A673 (cell line): ENCODE measurements around the gene HSDL1. TPM values are rescaled to one million over a fixed set of nuclear protein-coding genes. Genes with fewer than 3 reads are reported as not detected.

Experiments
- BruUV-seq: library from RNA; stranded (reverse); fragments of 400-500 nt; replicated peaks from 2 replicates; lab custom pipeline; 2021; lab: Mats Ljungman, UMichigan
- CTCF ChIA-PET: fragments of 300-600 bp; sonication (Branson Sonifier 250); formaldehyde crosslinking; loops from one replicate; lab custom pipeline; 2022; ENCODE audit warnings: antibody characterized with exemption; lab: Charles Lee
- POLR2A ChIA-PET: fragments of 300-600 bp; sonication (Branson Sonifier 250); formaldehyde crosslinking; loops from one replicate; lab custom pipeline; 2022; ENCODE audit warnings: antibody characterized with exemption; ENCODE audit not compliant: low non-redundant PET; lab: Charles Lee
- DNase-seq: peaks from one replicate; pipeline ENCODE4 v3.0.0-alpha.2; 2015; ENCODE audit warnings: low spot score
- H3K27ac ChIP-seq: fragments of 200-600 bp; sonication (generic); 2 replicates; pipeline ENCODE4 v1.5.1; 2016; ENCODE audit warnings: mixed run types, low read depth, mild to moderate bottlenecking, mixed read lengths, antibody characterized with exemption, low read length; ENCODE audit not compliant: poor library complexity, severe bottlenecking
- H3K27me3 ChIP-seq: fragments of 200-600 bp; sonication (generic); replicated peaks from 2 replicates; pipeline ENCODE4 v1.6.1; 2017; ENCODE audit warnings: mixed run types, low read depth, mild to moderate bottlenecking, mixed read lengths, antibody characterized with exemption, low read length; ENCODE audit not compliant: insufficient read depth, poor library complexity
- H3K36me3 ChIP-seq: fragments of 200-600 bp; sonication (generic); 2 replicates; pipeline ENCODE4 v1.6.1; 2016; ENCODE audit warnings: mixed run types, mild to moderate bottlenecking, mixed read lengths, antibody characterized with exemption, low read length; ENCODE audit not compliant: insufficient read depth, poor library complexity, severe bottlenecking
- H3K4me1 ChIP-seq: fragments of 200-600 bp; sonication (generic); 2 replicates; pipeline ENCODE4 v1.6.1; 2017; ENCODE audit warnings: mixed run types, mild to moderate bottlenecking, mixed read lengths, antibody characterized with exemption, low read length; ENCODE audit not compliant: insufficient read depth, poor library complexity, severe bottlenecking
- H3K4me3 ChIP-seq: fragments of 200-600 bp; sonication (generic); 2 replicates; pipeline ENCODE4 v1.5.1; 2016; ENCODE audit warnings: low read depth, mixed run types, mild to moderate bottlenecking, mixed read lengths, low read length; ENCODE audit not compliant: poor library complexity, severe bottlenecking
- H3K9me3 ChIP-seq: fragments of 200-600 bp; sonication (generic); 2 replicates; pipeline ENCODE4 v1.6.1; 2016; ENCODE audit warnings: mixed run types, low read depth, mild to moderate bottlenecking, mixed read lengths, antibody characterized with exemption, low read length; ENCODE audit not compliant: poor library complexity, severe bottlenecking
- CTCF ChIP-seq: fragments of 300-800, 200-600 bp; sonication (generic); conservative IDR thresholded peaks from 2 replicates; pipeline ENCODE4 v1.5.1; 2017; ENCODE audit warnings: low read depth, mild to moderate bottlenecking, antibody characterized with exemption, low read length, moderate library complexity, mixed read lengths
- EZH2 ChIP-seq: fragments of 200-600 bp; sonication (generic); IDR thresholded peaks from 2 replicates; pipeline ENCODE4 v1.6.1; 2017; ENCODE audit warnings: borderline replicate concordance, low read depth, mild to moderate bottlenecking, mixed read lengths, antibody characterized with exemption, low read length; ENCODE audit not compliant: poor library complexity, severe bottlenecking
- intact Hi-C: fragments of 100-400 bp; cut with micrococcal nuclease; formaldehyde crosslinking; loops from one replicate; pipeline ENCODE4 v1.10.0; 2022; ENCODE audit not compliant: unreplicated experiment
- total RNA-seq: library from RNA; stranded (reverse); gene quantifications from 2 replicates; pipeline ENCODE4 v1.2.3, GENCODE V29; 2021

Gene HSDL1
- total RNA-seq, 1 experiment from 2014 or later, result 45.6 TPM

DNA sequence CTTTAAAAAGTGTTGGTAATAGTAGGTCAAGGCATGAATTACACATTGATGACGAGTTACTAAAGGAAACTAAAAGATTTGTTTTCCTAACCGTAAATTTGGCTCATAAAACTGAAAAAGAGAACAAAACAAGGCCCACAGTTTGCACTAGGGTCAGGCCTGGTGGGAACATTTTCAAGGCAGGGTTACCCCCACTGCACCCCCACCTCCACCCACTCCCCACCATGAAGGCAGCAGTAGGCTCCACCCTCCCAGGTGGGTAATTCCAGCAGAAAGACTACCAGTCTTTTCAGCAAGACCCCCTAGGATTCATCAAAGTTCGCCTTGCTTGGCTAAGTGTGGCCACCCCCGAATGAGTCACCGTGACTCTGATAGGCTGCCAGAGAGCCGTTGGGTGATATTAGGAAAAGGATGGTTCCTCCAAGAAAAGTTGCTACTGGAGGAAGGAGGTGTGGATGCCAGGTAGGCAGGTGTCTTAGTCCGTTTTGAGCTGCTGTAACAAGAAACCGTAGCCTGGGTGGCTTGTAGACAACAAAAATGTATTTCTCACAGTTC lies 8.8 kb upstream of the HSDL1 start:
- CTCF ChIA-PET, result no interaction called here
- H3K4me1 ChIP-seq, result no peaks in the 10 kb centered on the region
- no peaks in the 10 kb centered on the region for H3K9me3 ChIP-seq
- no peaks in the 10 kb centered on the region for H3K36me3 ChIP-seq
- no peak for DNase-seq
- no peak for TF ChIP-seq EZH2
- TF ChIP-seq CTCF, result no peak
- POLR2A ChIA-PET, result no interaction called here
- no TSS peak for BruUV-seq
- H3K4me3 ChIP-seq, result no peak overlapping the region
- H3K27ac ChIP-seq, result no peak overlapping the region
- no peaks in the 10 kb centered on the region for H3K27me3 ChIP-seq
- intact Hi-C loops, result no loop called here

DNA sequence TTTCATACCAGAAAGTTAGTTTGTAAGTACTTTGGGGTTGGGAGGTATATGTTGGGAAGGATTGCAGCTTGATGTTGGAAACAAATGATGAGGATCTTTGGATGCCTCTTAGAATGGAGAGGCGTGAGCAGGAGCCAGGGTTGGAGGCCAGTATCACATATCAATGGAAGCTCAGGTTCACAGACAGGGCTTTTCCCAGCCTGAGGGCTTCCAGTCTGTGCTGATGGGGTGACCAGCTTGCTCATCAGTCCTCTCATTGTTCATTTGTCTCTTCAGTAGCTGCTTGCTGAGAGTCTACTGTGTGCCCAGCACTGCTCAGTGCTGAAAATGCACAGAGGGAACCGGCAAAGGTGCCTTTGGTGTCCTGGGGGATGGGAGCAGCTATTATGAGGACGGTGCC lies 5.9 kb upstream of the HSDL1 start:
- DNase-seq, result no peak
- Histone ChIP-seq H3K27me3 (peaks cover 16% of the 10 kb centered on the region), H3K4me3 (no peak overlapping the region), H3K9me3 (no peaks in the 10 kb centered on the region), H3K4me1 (no peaks in the 10 kb centered on the region), H3K27ac (no peak overlapping the region), H3K36me3 (no peaks in the 10 kb centered on the region)
- POLR2A ChIA-PET, result no interaction called here
- TF ChIP-seq CTCF, result no peak
- no peak for TF ChIP-seq EZH2
- intact Hi-C loops, result no loop called here
- BruUV-seq, result no TSS peak
- CTCF ChIA-PET, result no interaction called here

- TF ChIP-seq CTCF (peak; percentile 34; the same call in 1 of the 2 replicates), EZH2 (no peak)
Measured at GRCh38 chr16:84144209-84144858, 643 bp downstream of the HSDL1 start.

More at GRCh38 chr16:84144209-84144858, 643 bp downstream of the HSDL1 start:
- Histone ChIP-seq H3K36me3 (no peaks in the 10 kb centered on the region), H3K4me3 (peak overlapping the region; percentile 81), H3K27ac (peak overlapping the region; percentile 86), H3K4me1 (no peaks in the 10 kb centered on the region), H3K27me3 (peaks cover 16% of the 10 kb centered on the region), H3K9me3 (no peaks in the 10 kb centered on the region)
- CTCF ChIA-PET, result no interaction called here
- POLR2A ChIA-PET, result no interaction called here
- DNase-seq, result peak; percentile 35
- BruUV-seq, result no TSS peak
- intact Hi-C loops, result no loop called here
